Astrocyte of the cerebellum (primary cell): ENCODE measurements around the gene UNCX.
"Not testable (repeated sequence)": the region's sequence is repeated elsewhere in the genome, so short reads cannot be mapped to it uniquely, and the experiment has no call there.

Experiments
- DNase-seq: peaks from one replicate; pipeline ENCODE4 v3.0.0-alpha.2; 2011; ENCODE audit warnings: low read depth
- H3K4me3 ChIP-seq: 2 replicates; pipeline ENCODE4 v1.5.1; 2011; ENCODE audit warnings: mild to moderate bottlenecking, low read depth, low read length, moderate library complexity
- CTCF ChIP-seq: IDR thresholded peaks from 2 replicates; pipeline ENCODE4 v1.5.1; 2012; ENCODE audit warnings: low read length, low read depth, moderate library complexity, mild to moderate bottlenecking; ENCODE audit errors: missing control alignments
- in situ Hi-C: cut with HindIII; loops from 2 replicates; pipeline ENCODE4 v1.10.0; 2017; ENCODE audit warnings: low sequenced_read_pairs

UNCX gene

GRCh38 chr7:1275451-1276381, 43.0 kb downstream of the UNCX start:
- in situ Hi-C loops = no loop called here
- DNase-seq = no peak
- no peak for TF ChIP-seq CTCF
- H3K4me3 ChIP-seq = no peak overlapping the region

- DNase-seq = no peak
- TF ChIP-seq CTCF = no peak
- in situ Hi-C loops = no loop called here
- no peak overlapping the region for H3K4me3 ChIP-seq
Observed at GRCh38 chr7:1276626-1277175, 44.0 kb downstream of the UNCX start.

- in situ Hi-C loops = no loop called here
- H3K4me3 ChIP-seq = no peak overlapping the region
- no peak for TF ChIP-seq CTCF
- DNase-seq = no peak
Observed at GRCh38 chr7:1278543-1278942, 45.9 kb downstream of the UNCX start.

GRCh38 chr7:1279041-1279440, 46.4 kb downstream of the UNCX start:
- in situ Hi-C loops = no loop called here
- no peak overlapping the region for H3K4me3 ChIP-seq
- DNase-seq = no peak
- TF ChIP-seq CTCF = no peak

- in situ Hi-C loops, DNase-seq, H3K4me3 ChIP-seq: not testable (repeated sequence)
Observed at GRCh38 chr7:1279895-1280294, 47.2 kb downstream of the UNCX start.

GRCh38 chr7:1281068-1281467, 48.4 kb downstream of the UNCX start:
- DNase-seq = no peak
- no peak for TF ChIP-seq CTCF
- no peak overlapping the region for H3K4me3 ChIP-seq
- in situ Hi-C loops = no loop called here

GRCh38 chr7:1282679-1283078, 50.0 kb downstream of the UNCX start:
- DNase-seq = no peak
- no peak overlapping the region for H3K4me3 ChIP-seq
- in situ Hi-C loops = no loop called here
- no peak for TF ChIP-seq CTCF
